Type B pancreatic cell (in vitro differentiated cells): ENCODE results near the gene COMMD2. TPM values are rescaled to one million over a fixed set of nuclear protein-coding genes. Genes with fewer than 3 reads are reported as not detected.

Experiments
- DNase-seq: peaks from one replicate; pipeline ENCODE4 v3.0.0; 2021; ENCODE audit warnings: mixed read lengths; ENCODE audit not compliant: unreplicated experiment; ENCODE audit errors: extremely low spot score
- H3K27ac Mint-ChIP-seq: 2 replicates; pipeline ENCODE4 v1.8.0; 2021; ENCODE audit warnings: mild to moderate bottlenecking, mixed read lengths
- H3K27me3 Mint-ChIP-seq: 2 replicates; pipeline ENCODE4 v1.8.0; 2021; ENCODE audit warnings: mixed read lengths
- H3K36me3 Mint-ChIP-seq: 2 replicates; pipeline ENCODE4 v1.8.0; 2021; ENCODE audit warnings: mixed read lengths
- H3K4me1 Mint-ChIP-seq: one replicate; pipeline ENCODE4 v1.8.0; 2021; ENCODE audit warnings: mixed read lengths; ENCODE audit not compliant: unreplicated experiment
- H3K4me3 Mint-ChIP-seq: 2 replicates; pipeline ENCODE4 v1.8.0; 2021; ENCODE audit warnings: mild to moderate bottlenecking, mixed read lengths
- H3K9me3 Mint-ChIP-seq: 2 replicates; pipeline ENCODE4 v1.8.0; 2021; ENCODE audit warnings: mixed read lengths
- total RNA-seq: library from RNA; stranded (reverse); gene quantifications from 2 replicates; pipeline ENCODE4 v1.2.1, GENCODE V29; 2021; ENCODE audit warnings: low replicate concordance
- TF ChIP-seq, protein P1 (sequence below): fragments of 200-600 bp; sonication (generic); conservative IDR thresholded peaks from 2 replicates; pipeline ENCODE4 v1.5.0; 2021; ENCODE audit warnings: antibody characterized with exemption, mild to moderate bottlenecking

COMMD2 gene
- total RNA-seq, 1 donor from 2014 or later = 55.7 TPM

DNA sequence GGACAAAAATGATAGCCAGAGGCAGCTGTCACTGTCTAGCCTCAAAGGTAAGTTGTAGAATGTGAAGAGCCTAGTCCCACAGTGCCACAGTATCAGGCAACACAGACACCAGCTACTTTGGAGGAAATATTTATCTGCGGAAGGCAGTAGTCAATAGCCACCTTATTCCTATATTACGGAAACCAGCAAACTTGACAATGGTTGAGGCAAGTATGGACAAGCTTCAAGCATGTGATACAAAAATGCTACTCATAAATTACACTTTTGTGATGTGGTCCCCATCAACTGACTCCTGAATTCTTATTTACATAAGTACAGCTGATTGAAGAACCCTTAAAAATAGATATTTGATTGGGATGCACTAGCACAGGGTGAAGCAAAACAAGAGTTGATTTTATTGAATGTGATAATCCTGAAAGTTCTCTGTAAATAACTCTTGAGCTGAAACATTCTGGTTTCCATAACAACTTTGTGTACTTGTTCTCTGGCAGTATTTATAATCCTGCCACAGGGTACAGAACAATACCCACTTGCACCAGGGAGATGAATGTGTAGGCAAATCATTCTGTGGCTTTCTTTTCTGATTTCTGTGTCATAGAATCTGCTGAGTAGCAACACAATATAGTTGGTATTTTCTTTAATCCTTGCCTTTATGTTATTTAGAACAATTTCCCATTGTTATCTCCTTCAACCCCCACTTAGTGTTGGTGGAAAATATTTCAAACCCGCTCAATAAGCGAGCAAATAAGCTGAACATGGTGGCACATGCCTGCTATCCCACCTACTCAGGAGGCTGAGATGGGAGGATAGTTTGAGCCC is 40.4 kb upstream of the COMMD2 start, which contains the start of gene ANKUB1:
Gene ANKUB1 (minus strand): TSS at position 103 of the 819 bp plus-strand sequence. CDS start 188 bp downstream, outside the sequence.
- H3K36me3 Mint-ChIP-seq = no peaks in the 10 kb centered on the region
- no peaks in the 10 kb centered on the region for H3K4me1 Mint-ChIP-seq
- DNase-seq = no peak
- no peaks in the 10 kb centered on the region for H3K9me3 Mint-ChIP-seq
- TF ChIP-seq, protein P1, sequence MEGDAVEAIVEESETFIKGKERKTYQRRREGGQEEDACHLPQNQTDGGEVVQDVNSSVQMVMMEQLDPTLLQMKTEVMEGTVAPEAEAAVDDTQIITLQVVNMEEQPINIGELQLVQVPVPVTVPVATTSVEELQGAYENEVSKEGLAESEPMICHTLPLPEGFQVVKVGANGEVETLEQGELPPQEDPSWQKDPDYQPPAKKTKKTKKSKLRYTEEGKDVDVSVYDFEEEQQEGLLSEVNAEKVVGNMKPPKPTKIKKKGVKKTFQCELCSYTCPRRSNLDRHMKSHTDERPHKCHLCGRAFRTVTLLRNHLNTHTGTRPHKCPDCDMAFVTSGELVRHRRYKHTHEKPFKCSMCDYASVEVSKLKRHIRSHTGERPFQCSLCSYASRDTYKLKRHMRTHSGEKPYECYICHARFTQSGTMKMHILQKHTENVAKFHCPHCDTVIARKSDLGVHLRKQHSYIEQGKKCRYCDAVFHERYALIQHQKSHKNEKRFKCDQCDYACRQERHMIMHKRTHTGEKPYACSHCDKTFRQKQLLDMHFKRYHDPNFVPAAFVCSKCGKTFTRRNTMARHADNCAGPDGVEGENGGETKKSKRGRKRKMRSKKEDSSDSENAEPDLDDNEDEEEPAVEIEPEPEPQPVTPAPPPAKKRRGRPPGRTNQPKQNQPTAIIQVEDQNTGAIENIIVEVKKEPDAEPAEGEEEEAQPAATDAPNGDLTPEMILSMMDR = no peak
- no peak within 1 kb of the TSS for H3K27ac Mint-ChIP-seq
- H3K27me3 Mint-ChIP-seq = peaks cover 6% of the 10 kb centered on the region
- no peak within 1 kb of the TSS for H3K4me3 Mint-ChIP-seq

DNA sequence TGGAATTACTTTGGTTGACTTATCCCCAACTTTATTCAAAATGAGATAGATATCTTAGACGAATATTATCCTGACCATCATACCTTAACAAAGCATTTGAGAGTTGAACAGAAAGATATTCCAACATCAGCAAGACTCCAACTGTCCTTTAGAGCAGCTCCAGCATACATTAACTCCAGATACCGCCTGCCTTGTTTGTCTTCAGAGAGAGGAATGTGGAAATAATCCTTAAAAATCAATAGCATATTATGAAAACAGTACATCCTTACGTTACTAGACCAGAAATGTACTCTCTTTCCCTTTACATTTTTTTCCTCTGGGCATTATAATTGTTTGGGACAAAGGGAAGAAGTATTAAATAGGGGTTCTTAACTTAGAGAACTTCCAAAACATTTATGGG is 38.4 kb upstream of the COMMD2 start:
- H3K27ac Mint-ChIP-seq = no peak overlapping the region
- TF ChIP-seq, protein P1 = no peak
- no peaks in the 10 kb centered on the region for H3K9me3 Mint-ChIP-seq
- H3K4me3 Mint-ChIP-seq = no peak overlapping the region
- no peaks in the 10 kb centered on the region for H3K4me1 Mint-ChIP-seq
- no peak for DNase-seq
- no peaks in the 10 kb centered on the region for H3K36me3 Mint-ChIP-seq
- H3K27me3 Mint-ChIP-seq = peaks cover 6% of the 10 kb centered on the region

DNA sequence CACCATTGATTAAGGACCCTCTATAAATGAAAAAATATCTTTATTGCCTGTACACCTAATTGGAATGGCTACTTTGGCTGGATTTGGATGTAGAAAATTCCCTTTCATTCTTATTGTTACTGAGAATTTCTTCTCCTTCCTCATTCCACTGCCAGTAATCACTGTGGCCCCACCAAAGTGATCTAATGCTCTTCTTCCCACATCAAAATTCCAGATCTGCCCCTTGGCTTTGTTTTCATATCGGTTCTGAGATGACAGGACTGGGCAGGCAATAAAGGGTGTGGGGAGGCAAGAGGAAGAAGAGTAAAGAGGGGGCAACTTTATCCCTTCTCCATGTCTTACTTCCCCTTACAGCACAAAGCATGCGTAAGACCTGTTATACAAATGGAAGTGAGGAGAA is 38.0 kb upstream of the COMMD2 start:
- Mint-ChIP-seq H3K4me1 (no peaks in the 10 kb centered on the region), H3K27ac (no peak overlapping the region), H3K27me3 (peaks cover 6% of the 10 kb centered on the region), H3K9me3 (no peaks in the 10 kb centered on the region), H3K36me3 (no peaks in the 10 kb centered on the region), H3K4me3 (no peak overlapping the region)
- no peak for DNase-seq
- TF ChIP-seq, protein P1 = no peak

DNA sequence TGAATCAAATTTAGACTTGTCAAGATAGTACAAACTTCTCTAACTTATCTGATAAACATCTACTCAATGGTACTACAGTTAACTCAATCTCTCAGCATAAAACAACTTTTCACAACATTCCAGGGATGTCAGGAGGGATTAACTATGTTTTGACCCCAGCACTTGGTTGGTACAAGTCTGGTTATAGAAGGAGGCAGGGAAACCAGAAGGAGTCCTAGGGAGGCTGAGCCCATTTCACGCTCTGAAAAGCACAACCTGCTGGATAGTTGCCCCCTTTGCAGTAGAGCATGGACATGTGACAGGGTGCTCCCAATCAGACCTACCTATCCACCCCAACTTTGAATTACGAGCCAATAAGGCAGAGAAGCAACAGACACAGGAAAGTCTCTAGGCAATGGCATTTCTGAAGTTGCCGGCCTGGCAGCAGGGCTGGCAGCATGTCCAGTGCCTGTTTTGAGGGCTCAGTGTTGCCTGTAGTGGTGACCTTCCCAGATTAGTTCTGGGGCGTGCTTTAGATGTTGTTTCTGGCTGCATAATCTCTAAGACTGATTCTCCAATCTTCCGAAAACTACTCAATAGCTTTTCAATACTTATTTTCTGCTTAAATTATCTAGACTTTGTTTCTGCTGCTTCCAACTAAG is 31.9 kb upstream of the COMMD2 start:
- H3K4me3 Mint-ChIP-seq = no peak overlapping the region
- H3K4me1 Mint-ChIP-seq = peaks cover 5% of the 10 kb centered on the region
- H3K27ac Mint-ChIP-seq = peak overlapping the region; percentile 81
- TF ChIP-seq, protein P1 = no peak
- no peaks in the 10 kb centered on the region for H3K36me3 Mint-ChIP-seq
- H3K27me3 Mint-ChIP-seq = no peaks in the 10 kb centered on the region
- H3K9me3 Mint-ChIP-seq = peaks cover 5% of the 10 kb centered on the region
- no peak for DNase-seq

DNA sequence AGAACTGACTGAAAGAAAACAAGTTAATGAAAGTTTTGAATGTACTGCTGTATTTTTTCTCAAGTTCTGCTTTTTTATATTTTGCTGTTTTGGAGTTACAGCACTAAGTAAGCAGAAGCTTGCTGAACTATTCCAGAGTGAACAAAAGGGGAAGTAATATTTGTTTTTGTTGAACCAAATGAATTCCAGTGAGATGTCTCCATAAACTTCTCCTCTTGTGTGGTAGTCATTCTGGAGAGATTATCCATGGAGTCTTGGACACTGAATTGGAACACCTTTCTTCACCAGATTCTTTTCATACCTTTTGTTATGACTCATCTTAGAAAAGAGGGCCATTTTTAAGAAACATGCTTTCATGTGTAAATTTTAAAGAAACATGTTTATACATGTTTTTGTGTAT is 31.3 kb upstream of the COMMD2 start:
- TF ChIP-seq, protein P1 = no peak
- Mint-ChIP-seq H3K9me3 (peaks cover 5% of the 10 kb centered on the region), H3K27ac (peak overlapping the region; percentile 81), H3K4me1 (peaks cover 5% of the 10 kb centered on the region), H3K36me3 (no peaks in the 10 kb centered on the region), H3K27me3 (no peaks in the 10 kb centered on the region), H3K4me3 (no peak overlapping the region)
- DNase-seq = no peak
